Kidney (tissue), 14 donors: ENCODE results near the gene CYP4F11. TPM values are rescaled to one million over a fixed set of nuclear protein-coding genes. Genes with fewer than 3 reads are reported as not detected.
"Not testable (repeated sequence)": the region's sequence is repeated elsewhere in the genome, so short reads cannot be mapped to it uniquely, and the experiment has no call there.

Experiments
- DNase-seq, 5 donors: peaks; one replicate each; pipeline ENCODE4 v3.0.0-alpha.2; 2013 to 2020
- FAIRE-seq: peaks from 2 replicates; lab custom pipeline; 2012; peaks lifted over from hg19 to GRCh38; lab: Jason Lieb, UNC
- H3K27ac ChIP-seq, 2 donors: one replicate each; pipeline ENCODE4 v1.7.0; 2013; ENCODE audit warnings: low read depth in 2 of 2, low read length in 2 of 2, inconsistent platforms in 1 of 2
- H3K27me3 ChIP-seq: one replicate; pipeline ENCODE4 v1.7.1; 2013; ENCODE audit warnings: low read length, inconsistent platforms; ENCODE audit not compliant: control insufficient read depth, insufficient read depth
- H3K36me3 ChIP-seq, 3 donors: one replicate each; pipeline versions ENCODE4 v1.7.0 to v1.7.1; 2013; ENCODE audit warnings: low read length in 3 of 3, control low read depth in 1 of 3, inconsistent platforms in 1 of 3; ENCODE audit not compliant: insufficient read depth in 3 of 3, control insufficient read depth in 2 of 3
- H3K4me1 ChIP-seq, 3 donors: one replicate each; pipeline versions ENCODE4 v1.7.0 to v1.7.1; 2013; ENCODE audit warnings: low read length in 3 of 3, inconsistent platforms in 1 of 3, low read depth in 1 of 3; ENCODE audit not compliant: control insufficient read depth in 2 of 3, insufficient read depth in 2 of 3
- H3K4me3 ChIP-seq, 3 donors: one replicate each; pipeline versions ENCODE4 v1.7.0 to v1.8.1; 2013; ENCODE audit warnings: low read length in 3 of 3, control low read depth in 1 of 3, inconsistent platforms in 1 of 3
- H3K9ac ChIP-seq, 3 donors: one replicate each; pipeline versions ENCODE4 v1.7.0 to v1.7.1; 2013; ENCODE audit warnings: low read length in 3 of 3, control low read depth in 1 of 3, inconsistent platforms in 1 of 3
- H3K9me3 ChIP-seq, 3 donors: one replicate each; pipeline versions ENCODE4 v1.7.0 to v1.7.1; 2013; ENCODE audit warnings: low read length in 3 of 3, control low read depth in 1 of 3, inconsistent platforms in 1 of 3; ENCODE audit not compliant: control insufficient read depth in 2 of 3, insufficient read depth in 1 of 3
- intact Hi-C: fragments of 100-400 bp; cut with DNase I; formaldehyde crosslinking; loops from one replicate; pipeline ENCODE4 v1.11.1; 2022
- polyA plus RNA-seq: library from polyadenylated mRNA; stranded (reverse); fragments of 350-450 nt; fragmentation: Illumina TruSeq; extraction: RNeasy Lipid Tissue Mini Kit (QIAGEN cat#74804); gene quantifications from one replicate; pipeline ENCODE4 v1.2.3, GENCODE V29; 2014; ENCODE audit warnings: low read depth, low replicate concordance; ENCODE audit not compliant: insufficient read depth
- total RNA-seq: library from RNA; stranded (reverse); fragmentation: NEBNext Ultra II Directional; extraction: Animal tissue kit (Norgen Biotek cat#: 25700); gene quantifications from one replicate; pipeline ENCODE4 v1.2.1, GENCODE V29; 2021
- TF ChIP-seq, protein P1 (sequence below): IDR thresholded peaks from 3 replicates; pipeline ENCODE4 v1.5.1; 2012; ENCODE audit warnings: mild to moderate bottlenecking, moderate library complexity, borderline replicate concordance; ENCODE audit not compliant: insufficient read depth; ENCODE audit errors: extremely low read depth
- donor health status: control.
- donor health status: control.
- donor health status: control.
- donor health status: control.
- donor health status: control.
- donor health status: DM: yes; HTN: yes; CAD: no.
- donor health status: Normal renal cell carcinoma (clear cell type).

CYP4F11 gene
- total and polyA plus RNA-seq, 2 donors from 2014 or later = 2.1 to 7.2 TPM

DNA sequence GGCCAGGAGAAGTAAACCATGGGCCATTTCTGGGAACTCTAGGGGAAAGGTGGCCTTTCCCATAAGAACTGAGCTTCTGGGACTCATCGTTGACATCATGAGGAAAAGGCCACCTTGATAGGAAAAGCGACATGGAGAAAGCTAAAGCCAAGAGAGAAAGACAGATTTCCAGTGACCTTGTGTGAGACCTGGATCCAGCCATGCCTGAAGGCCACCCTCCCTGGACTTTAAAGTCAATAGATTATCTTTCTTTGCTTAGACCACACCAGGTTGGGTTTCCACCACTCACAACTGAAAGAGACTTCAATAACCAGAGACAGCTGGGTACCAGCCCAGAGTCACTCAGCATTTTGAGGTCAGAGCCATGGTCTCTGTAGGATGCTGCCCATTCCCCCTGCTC lies 40.0 kb downstream of the CYP4F11 start:
- FAIRE-seq = no peak

DNA sequence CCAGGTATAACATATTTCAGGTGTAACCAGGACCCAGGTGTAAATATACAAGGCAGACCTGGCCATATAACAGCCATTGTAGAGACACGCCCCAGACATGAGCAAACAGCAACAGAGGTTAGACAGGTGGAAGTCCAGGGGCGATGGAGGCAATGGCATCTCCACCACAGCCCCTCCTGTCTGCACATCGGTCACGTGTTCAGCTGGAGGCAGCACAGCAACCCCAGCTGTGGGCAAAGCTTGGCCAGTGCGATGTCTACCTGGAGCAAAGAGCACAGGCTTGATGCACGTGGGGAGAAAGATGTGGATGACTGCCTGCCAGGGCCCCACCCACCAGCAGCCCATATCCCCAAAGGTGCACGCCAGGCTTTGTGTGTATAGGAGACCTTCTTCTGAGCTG lies 40.9 kb downstream of the CYP4F11 start:
- TF ChIP-seq, protein P1, sequence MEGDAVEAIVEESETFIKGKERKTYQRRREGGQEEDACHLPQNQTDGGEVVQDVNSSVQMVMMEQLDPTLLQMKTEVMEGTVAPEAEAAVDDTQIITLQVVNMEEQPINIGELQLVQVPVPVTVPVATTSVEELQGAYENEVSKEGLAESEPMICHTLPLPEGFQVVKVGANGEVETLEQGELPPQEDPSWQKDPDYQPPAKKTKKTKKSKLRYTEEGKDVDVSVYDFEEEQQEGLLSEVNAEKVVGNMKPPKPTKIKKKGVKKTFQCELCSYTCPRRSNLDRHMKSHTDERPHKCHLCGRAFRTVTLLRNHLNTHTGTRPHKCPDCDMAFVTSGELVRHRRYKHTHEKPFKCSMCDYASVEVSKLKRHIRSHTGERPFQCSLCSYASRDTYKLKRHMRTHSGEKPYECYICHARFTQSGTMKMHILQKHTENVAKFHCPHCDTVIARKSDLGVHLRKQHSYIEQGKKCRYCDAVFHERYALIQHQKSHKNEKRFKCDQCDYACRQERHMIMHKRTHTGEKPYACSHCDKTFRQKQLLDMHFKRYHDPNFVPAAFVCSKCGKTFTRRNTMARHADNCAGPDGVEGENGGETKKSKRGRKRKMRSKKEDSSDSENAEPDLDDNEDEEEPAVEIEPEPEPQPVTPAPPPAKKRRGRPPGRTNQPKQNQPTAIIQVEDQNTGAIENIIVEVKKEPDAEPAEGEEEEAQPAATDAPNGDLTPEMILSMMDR = no peak
- FAIRE-seq (no peak), DNase-seq (no peak)
- Histone ChIP-seq H3K27ac (no peak overlapping the region), H3K27me3 (no peaks in the 10 kb centered on the region), H3K36me3 (no peaks in the 10 kb centered on the region), H3K9me3 (no peaks in the 10 kb centered on the region), H3K4me1 (peaks cover 0 to 7% (median 0%) of the 10 kb centered on the region in 3 donors), H3K9ac (no peak overlapping the region), H3K4me3 (no peak overlapping the region)
- intact Hi-C loops = no loop called here

More for the DNA sequence above, 40.0 kb downstream of the CYP4F11 start:
- intact Hi-C loops = no loop called here
- Histone ChIP-seq H3K27me3 (no peaks in the 10 kb centered on the region), H3K9ac (no peak overlapping the region), H3K9me3 (no peaks in the 10 kb centered on the region), H3K27ac (no peak overlapping the region), H3K36me3 (no peaks in the 10 kb centered on the region), H3K4me1 (peaks cover 0 to 7% (median 0%) of the 10 kb centered on the region in 3 donors), H3K4me3 (no peak overlapping the region)
- TF ChIP-seq, protein P1 = no peak
- no peak for DNase-seq

GRCh38 chr19:15892012-15892411 lies 42.3 kb downstream of the CYP4F11 start:
- intact Hi-C loops = no loop called here
- H3K9me3 ChIP-seq = no peaks in the 10 kb centered on the region
- H3K4me3 ChIP-seq = no peak overlapping the region
- FAIRE-seq (no peak), DNase-seq (no peak)
- peaks cover 0 to 7% (median 0%) of the 10 kb centered on the region in 3 donors for H3K4me1 ChIP-seq
- TF ChIP-seq, protein P1 = no peak
- H3K27me3 ChIP-seq = no peaks in the 10 kb centered on the region
- no peak overlapping the region for H3K9ac ChIP-seq
- H3K27ac ChIP-seq = no peak overlapping the region
- no peaks in the 10 kb centered on the region for H3K36me3 ChIP-seq

- TF ChIP-seq, protein P1 = no peak
- Histone ChIP-seq H3K27me3 (no peaks in the 10 kb centered on the region), H3K4me1 (peaks cover 0 to 7% (median 0%) of the 10 kb centered on the region in 3 donors), H3K9me3 (no peaks in the 10 kb centered on the region), H3K27ac (no peak overlapping the region), H3K4me3 (no peak overlapping the region), H3K9ac (no peak overlapping the region), H3K36me3 (no peaks in the 10 kb centered on the region)
- intact Hi-C loops = no loop called here
- no peak for FAIRE-seq
- no peak for DNase-seq
Observed at GRCh38 chr19:15891434-15891833, 42.9 kb downstream of the CYP4F11 start.

DNA sequence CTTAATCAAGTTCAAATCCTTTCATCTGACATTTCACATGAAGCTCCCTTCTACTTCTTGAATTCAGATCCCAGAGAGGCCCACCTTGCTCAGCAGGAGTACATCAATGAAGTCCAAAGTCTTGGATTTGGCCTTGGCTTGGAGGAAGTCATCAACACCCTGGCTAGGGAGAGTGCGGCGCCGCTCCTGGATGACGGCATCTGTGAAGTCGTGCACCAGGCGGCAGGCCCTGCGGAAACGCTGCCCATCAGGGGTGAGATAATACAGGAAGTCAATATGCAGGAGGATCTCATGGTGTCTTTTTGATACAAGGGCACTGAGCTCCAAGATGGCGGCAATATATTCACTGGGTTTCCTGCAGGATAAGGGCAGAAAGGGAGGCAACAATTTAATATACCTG lies 45.0 kb downstream of the CYP4F11 start:
- intact Hi-C loops, H3K27ac ChIP-seq, FAIRE-seq, H3K27me3 ChIP-seq, H3K9me3 ChIP-seq, H3K4me1 ChIP-seq, H3K9ac ChIP-seq, DNase-seq, H3K4me3 ChIP-seq, H3K36me3 ChIP-seq: not testable (repeated sequence)
